ENCODE results near the gene PCBD1. TPM values are rescaled to one million over a fixed set of nuclear protein-coding genes. Genes with fewer than 3 reads are reported as not detected.
A peak's percentile ranks its signal among the peaks of the same experiment; 100 is the strongest.

Gene PCBD1
- total RNA-seq, 3 donors from 2014 or later, result 52.4 to 93.9 (median 66.6) TPM

DNA sequence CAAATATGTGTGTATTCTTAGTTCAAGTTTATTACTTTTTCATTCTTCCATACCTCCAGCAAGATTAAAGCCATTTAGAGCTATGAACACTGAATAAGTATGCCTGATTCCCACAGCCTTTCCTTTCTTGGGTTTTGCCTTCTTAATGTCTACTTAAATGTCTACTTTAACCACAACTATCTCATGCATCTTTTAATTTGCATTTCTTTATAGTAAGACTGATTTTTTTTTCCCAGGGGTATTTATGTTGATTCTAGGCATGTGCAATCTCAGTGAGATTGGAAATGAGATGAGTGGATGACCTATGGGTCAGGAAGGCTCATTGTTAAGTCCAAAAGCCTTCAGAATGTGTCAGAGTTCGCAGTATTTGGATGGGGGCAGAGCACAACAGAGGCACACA is 3.6 kb downstream of the PCBD1 start:
- Histone ChIP-seq H3K27ac (no peak overlapping the region), H3K4me1 (peaks cover 0 to 10% of the 10 kb centered on the region in 2 donors), H3K9me3 (no peaks in the 10 kb centered on the region), H3K4me3 (no peak overlapping the region), H3K27me3 (no peaks in the 10 kb centered on the region), H3K36me3 (no peaks in the 10 kb centered on the region)
- TF ChIP-seq POLR2AphosphoS5 (IDR thresholded peaks at IDR 0.05) (no peak), POLR2A (IDR thresholded peaks at IDR 0.05) (no peak)
- TF ChIP-seq, protein P1, sequence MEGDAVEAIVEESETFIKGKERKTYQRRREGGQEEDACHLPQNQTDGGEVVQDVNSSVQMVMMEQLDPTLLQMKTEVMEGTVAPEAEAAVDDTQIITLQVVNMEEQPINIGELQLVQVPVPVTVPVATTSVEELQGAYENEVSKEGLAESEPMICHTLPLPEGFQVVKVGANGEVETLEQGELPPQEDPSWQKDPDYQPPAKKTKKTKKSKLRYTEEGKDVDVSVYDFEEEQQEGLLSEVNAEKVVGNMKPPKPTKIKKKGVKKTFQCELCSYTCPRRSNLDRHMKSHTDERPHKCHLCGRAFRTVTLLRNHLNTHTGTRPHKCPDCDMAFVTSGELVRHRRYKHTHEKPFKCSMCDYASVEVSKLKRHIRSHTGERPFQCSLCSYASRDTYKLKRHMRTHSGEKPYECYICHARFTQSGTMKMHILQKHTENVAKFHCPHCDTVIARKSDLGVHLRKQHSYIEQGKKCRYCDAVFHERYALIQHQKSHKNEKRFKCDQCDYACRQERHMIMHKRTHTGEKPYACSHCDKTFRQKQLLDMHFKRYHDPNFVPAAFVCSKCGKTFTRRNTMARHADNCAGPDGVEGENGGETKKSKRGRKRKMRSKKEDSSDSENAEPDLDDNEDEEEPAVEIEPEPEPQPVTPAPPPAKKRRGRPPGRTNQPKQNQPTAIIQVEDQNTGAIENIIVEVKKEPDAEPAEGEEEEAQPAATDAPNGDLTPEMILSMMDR (IDR thresholded peaks at IDR 0.05), result no peak
- no peak for DNase-seq (ENCODE audit: low spot score in 2 of 2)
- intact Hi-C loops (cut with DNase I; ENCODE audit: low total_unique reads), result loop anchor here (10.0 kb wide), 1 partner anchor 70 kb away; the partner anchor contains the start of gene SGPL1

DNA sequence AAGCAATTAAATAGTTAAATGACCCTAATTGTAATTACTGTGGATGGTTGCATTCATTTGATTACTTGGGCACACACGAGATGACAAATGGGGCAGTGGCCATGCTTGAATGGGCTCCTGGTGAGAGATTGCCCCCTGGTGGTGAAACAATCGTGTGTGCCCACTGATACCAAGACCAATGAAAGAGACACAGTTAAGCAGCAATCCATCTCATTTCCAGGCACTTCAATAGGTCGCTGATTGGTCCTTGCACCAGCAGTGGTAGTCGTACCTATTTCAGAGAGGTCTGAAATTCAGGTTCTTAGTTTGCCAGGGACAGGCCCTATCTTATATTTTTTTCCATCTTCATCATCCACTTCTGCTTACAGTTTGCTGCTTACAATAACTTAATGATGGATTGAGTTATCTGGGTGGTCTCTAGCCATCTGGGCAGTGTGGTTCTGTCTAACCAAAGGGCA is 8.3 kb downstream of the PCBD1 start:
- peak; percentile 73 to 75 for DNase-seq (ENCODE audit: low spot score in 2 of 2)
- TF ChIP-seq, protein P1 (IDR thresholded peaks at IDR 0.05), result peak; percentile 80 to 91 (median 89)
- TF ChIP-seq POLR2A (IDR thresholded peaks at IDR 0.05) (no peak), POLR2AphosphoS5 (IDR thresholded peaks at IDR 0.05) (no peak)
- intact Hi-C loops (cut with DNase I; ENCODE audit: low total_unique reads), result loop anchor here (10.0 kb wide), 1 partner anchor 65 kb away; the partner anchor contains the start of gene SGPL1
- no peaks in the 10 kb centered on the region for H3K4me1 ChIP-seq
- H3K36me3 ChIP-seq, result peaks cover 4% of the 10 kb centered on the region
- H3K9me3 ChIP-seq, result no peaks in the 10 kb centered on the region
- H3K27ac ChIP-seq, result no peak overlapping the region
- no peaks in the 10 kb centered on the region for H3K27me3 ChIP-seq
- no peak overlapping the region for H3K4me3 ChIP-seq

DNA sequence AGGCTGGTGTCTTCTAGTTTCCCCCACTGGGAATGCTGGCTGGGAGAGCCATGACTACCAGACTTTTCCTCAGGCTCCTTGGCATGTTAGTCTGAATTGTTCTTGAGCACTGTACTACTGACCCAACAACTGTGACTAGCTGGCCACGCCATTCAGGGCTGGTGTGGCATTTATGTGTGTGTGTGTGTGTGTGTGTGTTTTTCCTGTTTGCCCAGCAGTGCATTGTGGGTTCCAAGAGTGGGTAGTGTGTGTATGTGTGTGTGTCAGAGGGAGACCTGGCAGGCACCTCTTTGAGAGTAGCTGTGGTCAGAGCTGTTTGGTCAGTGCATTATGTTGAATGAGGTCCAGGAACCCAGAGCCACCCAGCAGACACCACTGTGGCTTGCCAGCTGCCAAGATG is 9.2 kb downstream of the PCBD1 start:
- Histone ChIP-seq H3K4me1 (no peaks in the 10 kb centered on the region), H3K27ac (peak overlapping the region in 1 of 2 donors; percentile 4), H3K36me3 (peaks cover 4% of the 10 kb centered on the region), H3K9me3 (no peaks in the 10 kb centered on the region), H3K27me3 (no peaks in the 10 kb centered on the region), H3K4me3 (no peak overlapping the region)
- DNase-seq (ENCODE audit: low spot score in 2 of 2), result no peak
- TF ChIP-seq POLR2A (IDR thresholded peaks at IDR 0.05) (no peak), POLR2AphosphoS5 (IDR thresholded peaks at IDR 0.05) (no peak)
- TF ChIP-seq, protein P1 (IDR thresholded peaks at IDR 0.05), result no peak
- intact Hi-C loops (cut with DNase I; ENCODE audit: low total_unique reads), result no loop called here

DNA sequence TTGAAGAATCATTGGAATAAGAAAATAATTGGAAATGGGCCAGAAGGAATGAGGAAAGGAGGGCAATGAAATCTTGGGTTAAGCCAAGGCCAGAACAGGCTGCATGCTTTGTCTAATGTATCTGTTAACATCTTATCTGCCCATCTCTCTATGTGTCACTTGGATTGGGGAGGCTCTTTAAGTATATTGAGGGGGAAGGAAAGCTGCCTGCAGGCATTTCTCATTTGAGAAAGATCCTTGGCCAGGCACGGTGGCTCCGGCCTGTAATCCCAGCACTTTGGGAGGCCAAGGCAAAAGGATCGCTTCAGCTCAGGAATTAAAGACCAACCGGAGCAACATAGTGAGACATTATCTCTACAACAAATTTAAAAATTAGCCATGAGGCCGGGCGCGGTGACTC is 14.3 kb downstream of the PCBD1 start:
- H3K36me3 ChIP-seq, result peaks cover 4% of the 10 kb centered on the region
- H3K27me3 ChIP-seq, result no peaks in the 10 kb centered on the region
- no peak overlapping the region for H3K4me3 ChIP-seq
- H3K27ac ChIP-seq, result no peak overlapping the region
- H3K4me1 ChIP-seq, result no peaks in the 10 kb centered on the region
- no peak for DNase-seq (ENCODE audit: low spot score in 2 of 2)
- no peak for TF ChIP-seq POLR2AphosphoS5 (IDR thresholded peaks at IDR 0.05)
- no peak for TF ChIP-seq POLR2A (IDR thresholded peaks at IDR 0.05)
- TF ChIP-seq, protein P1 (IDR thresholded peaks at IDR 0.05), result no peak
- intact Hi-C loops (cut with DNase I; ENCODE audit: low total_unique reads), result no loop called here
- H3K9me3 ChIP-seq, result no peaks in the 10 kb centered on the region

DNA sequence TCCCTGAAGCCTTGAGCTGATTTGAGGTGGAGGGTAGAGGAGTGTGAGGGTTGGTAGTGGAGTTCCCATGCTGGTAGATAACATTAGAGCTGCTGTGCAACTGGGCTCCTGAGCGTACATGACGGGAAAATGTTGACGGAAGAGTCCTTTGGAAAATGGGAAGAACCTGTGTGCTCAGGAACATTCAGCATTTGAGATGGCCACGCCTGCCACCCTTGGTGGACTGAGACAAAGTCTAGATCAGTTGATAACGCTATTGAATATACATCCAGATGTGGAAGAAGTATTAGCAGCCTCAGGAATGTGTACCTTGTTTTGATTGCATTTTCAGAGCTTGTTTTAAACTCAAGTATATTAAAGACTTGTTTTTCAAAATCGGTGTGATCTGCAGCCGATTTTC is 16.1 kb downstream of the PCBD1 start:
- no peak overlapping the region for H3K27ac ChIP-seq
- intact Hi-C loops (cut with DNase I; ENCODE audit: low total_unique reads), result loop anchor here (2.0 kb wide), 1 partner anchor 343 kb away; no protein-coding TSS in a partner anchor
- H3K4me3 ChIP-seq, result no peak overlapping the region
- no peaks in the 10 kb centered on the region for H3K9me3 ChIP-seq
- no peaks in the 10 kb centered on the region for H3K27me3 ChIP-seq
- peaks cover 4% of the 10 kb centered on the region for H3K36me3 ChIP-seq
- TF ChIP-seq, protein P1 (IDR thresholded peaks at IDR 0.05), result no peak
- TF ChIP-seq POLR2A (IDR thresholded peaks at IDR 0.05), result no peak
- TF ChIP-seq POLR2AphosphoS5 (IDR thresholded peaks at IDR 0.05), result no peak
- no peak for DNase-seq (ENCODE audit: low spot score in 2 of 2)
- H3K4me1 ChIP-seq, result no peaks in the 10 kb centered on the region
